Fibroblast of peridontal ligament (primary cell): Measurements from ENCODE around the gene CACNA2D3.
"Not testable (repeated sequence)": the region's sequence is repeated elsewhere in the genome, so short reads cannot be mapped to it uniquely, and the experiment has no call there.

Source experiments
- DNase-seq: peaks from one replicate; pipeline ENCODE4 v3.0.0-alpha.2; 2010; ENCODE audit errors: extremely low read depth

Gene CACNA2D3

DNA sequence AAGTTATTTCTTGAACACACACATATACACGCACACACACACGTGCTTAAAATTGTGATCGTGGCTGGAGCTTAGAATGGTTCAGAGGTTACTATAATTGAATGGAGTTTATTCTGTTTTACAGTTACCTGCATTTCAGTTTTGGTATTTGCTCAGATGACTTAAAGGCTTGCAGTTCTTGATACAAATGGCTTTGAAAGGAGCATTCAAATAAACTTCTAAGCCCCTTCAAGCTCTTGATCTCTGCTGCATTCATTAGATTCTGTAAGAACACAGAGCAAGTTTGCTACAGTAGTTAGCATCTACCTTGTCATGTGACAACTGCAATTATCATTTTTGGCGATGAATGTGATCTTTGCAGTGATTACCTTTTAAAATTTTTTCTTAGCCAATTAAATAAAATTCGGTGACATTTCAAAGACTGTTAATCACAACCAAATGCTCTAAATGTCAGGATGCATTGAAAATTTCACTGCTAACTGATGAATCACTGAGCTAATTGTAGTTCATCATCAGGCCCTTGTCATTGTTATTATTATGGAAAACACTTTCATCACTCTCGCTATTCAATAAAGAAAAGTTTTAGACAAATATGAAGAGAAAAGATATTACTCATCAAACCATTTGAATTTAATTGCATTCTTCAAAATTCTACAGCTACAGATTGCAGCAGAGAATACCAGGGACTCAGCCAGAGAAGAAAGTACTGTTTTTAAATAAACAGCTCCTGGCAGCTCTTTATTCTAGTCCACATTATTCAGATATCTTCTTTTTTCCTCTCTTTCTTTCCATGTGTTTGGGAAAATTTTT lies 509.4 kb downstream of the CACNA2D3 start:
- peak; percentile 4 for DNase-seq

DNA sequence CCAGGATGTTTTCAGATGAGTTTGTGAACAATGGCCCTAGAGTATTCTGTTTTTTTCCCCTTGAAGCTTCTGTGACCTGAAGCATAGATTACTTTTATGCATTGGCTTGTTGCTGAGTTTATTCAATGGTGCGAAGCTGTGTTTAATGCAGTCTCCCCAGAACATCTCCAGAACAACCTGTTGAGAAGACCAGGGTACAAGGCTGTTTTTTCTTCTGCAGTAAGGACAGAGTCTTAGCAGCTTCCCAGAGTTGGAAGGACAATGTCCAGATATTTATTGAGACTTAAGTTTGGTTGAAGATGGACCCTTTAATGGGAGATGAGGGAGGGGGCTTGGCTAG lies 509.9 kb downstream of the CACNA2D3 start:
- no peak for DNase-seq

- DNase-seq: no peak
Measured at GRCh38 chr3:54632834-54633233, 510.5 kb downstream of the CACNA2D3 start.

- DNase-seq: no peak
Measured at GRCh38 chr3:54633444-54634121, 511.2 kb downstream of the CACNA2D3 start.

GRCh38 chr3:54634122-54634469 lies 511.7 kb downstream of the CACNA2D3 start:
- DNase-seq: no peak

- DNase-seq: not testable (repeated sequence)
Measured at GRCh38 chr3:54639790-54640372, 517.5 kb downstream of the CACNA2D3 start.

- no peak for DNase-seq
Measured at GRCh38 chr3:54641226-54642014, 519.1 kb downstream of the CACNA2D3 start.

DNA sequence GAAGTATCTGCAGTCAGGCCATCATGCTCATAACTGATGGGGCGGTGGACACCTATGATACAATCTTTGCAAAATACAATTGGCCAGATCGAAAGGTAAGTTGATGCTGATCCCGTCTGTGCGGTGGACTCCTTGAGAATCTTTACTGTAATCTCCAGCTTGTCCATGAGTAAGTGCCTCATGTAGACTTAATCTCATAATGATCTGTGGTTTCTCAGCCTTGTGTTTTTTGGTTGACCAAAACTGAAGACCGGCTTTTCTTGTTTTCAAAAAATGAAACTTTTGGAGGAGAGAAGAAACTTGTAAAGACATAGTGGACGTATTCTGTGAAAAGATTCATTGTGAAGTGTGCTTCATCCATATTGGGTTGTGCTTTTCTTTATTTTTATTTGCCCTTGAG lies 519.8 kb downstream of the CACNA2D3 start:
- DNase-seq: no peak

GRCh38 chr3:54647721-54648120 lies 525.4 kb downstream of the CACNA2D3 start:
- no peak for DNase-seq

DNA sequence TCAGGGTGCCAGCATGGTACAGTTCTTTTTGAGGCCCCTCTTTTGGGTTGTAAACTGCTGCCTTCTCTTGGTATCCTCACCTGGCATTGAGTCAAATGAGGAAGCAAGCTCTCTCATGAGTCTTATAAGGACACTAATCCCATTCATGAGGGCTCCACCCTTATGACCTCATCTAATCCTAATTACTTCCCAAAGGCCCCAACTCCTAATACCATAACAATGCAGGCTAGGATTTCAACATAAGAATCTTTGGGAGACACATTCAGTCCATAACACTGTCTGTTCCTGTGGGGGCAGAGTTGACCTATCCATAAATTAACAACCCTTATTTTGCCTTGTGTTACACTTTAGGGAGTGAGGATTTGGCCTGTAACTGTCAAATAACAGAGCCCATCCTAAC lies 527.2 kb downstream of the CACNA2D3 start:
- no peak for DNase-seq

- DNase-seq: no peak
Measured at GRCh38 chr3:54653456-54654195, 531.3 kb downstream of the CACNA2D3 start.

DNA sequence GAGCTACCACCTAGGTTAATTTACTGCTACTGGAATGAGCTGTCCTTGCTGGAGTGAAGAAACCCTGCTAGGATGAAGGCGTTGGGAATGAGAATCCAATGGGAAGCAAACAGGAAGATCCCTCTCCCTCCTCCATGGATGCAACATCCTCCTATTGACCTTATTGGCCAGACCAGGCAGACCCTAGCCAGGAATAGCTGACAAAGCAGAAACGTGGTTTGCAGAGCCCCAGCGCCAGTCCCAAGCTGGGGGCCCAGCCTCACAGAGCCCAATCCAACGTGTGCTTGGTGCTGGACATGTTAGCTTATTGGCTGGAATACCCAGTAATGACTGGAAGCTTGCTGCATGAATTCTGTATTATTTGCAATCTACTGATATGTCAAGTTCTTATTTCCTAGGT lies 532.4 kb downstream of the CACNA2D3 start:
- DNase-seq: no peak

DNA sequence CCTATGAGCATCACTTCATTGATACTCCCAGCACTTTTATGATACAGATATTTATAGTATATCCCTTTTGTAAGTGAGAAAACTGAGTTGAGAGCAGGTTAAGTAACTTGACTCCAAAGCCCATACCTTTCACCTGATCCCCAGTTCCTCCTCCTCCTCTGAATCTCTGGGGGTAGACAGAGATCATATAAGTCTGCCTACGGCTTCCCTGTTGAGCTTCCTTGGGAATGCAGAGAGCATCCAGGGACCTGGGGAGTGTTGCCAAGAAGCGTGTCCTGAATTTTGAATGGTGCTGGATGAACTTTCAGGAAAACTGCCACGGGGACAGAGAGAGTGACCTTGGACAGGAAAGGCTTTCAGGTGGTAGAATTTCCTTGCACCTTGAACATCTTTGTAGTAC lies 537.0 kb downstream of the CACNA2D3 start:
- no peak for DNase-seq

DNA sequence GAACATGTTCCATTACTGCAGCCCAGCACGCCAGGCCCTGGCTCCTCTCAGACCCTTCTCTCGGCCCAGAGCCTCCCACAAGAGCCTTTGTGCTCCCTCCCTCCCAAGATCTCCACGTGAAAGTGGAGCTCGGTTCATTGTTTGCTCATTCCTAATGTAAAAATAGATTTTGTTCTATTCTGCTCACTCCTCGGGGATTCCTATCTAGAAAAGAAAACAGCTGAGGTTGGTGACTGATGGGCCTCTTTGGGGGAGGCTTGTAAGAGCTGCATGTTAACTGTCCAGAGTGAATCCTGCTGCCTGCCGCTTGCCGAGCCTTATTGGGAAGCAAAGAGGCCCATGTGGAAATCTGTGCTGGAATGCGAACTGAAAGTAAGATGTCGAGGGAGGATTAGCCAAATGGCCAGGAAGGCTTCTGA lies 538.4 kb downstream of the CACNA2D3 start:
- peak; percentile 4 for DNase-seq

- no peak for DNase-seq
Measured at GRCh38 chr3:54661151-54661550, 538.8 kb downstream of the CACNA2D3 start.

DNA sequence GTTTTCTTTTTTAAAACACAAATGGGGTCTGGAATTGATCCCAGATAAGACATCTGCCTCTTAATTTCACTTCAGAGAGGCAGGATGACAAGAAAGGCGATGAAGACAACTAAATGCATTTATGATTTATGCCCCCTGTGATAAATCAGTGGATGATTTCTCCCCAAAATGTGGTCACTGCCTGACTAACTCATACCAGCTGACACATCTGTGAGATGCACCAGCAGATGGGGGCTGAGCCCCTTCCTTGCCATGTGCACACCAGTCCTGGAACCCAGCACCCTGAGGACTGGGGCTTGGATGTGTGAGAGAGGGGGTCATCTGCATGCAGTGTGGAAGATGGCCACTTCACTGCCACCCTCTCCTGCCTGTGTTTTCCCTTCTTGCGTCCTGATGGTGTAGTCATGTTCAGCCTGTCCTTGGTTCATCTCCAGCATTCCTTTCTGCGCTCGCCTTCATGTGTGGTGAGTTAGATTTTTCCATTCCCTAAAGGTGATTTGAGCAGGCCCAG lies 541.2 kb downstream of the CACNA2D3 start:
- no peak for DNase-seq

DNA sequence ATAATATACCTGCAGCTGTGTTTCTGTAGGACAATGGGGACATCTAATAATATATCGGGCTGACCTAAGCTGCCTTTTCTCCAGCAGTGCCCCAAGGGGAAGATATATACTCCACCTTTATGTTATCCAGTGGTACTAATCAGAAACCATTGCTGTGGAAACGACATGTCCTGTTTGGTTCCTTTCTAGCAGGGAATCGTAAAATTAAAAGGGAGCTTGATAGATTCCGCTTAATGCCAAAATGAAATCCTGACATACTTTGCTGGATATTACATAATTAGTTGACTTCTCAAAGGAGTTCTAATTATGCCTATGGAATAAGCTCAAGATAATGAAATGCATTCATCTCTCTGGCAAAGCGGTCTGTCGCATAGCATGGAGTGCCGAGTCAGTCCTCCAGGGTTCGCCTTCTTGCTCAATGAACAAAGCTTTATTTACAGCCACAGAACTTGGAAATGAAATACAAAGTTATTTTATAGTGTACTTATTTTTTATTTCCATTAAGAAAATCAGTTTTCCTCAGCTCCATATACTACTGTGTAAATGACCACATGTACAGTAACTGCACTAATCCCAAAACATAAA lies 542.8 kb downstream of the CACNA2D3 start:
- DNase-seq: no peak

DNA sequence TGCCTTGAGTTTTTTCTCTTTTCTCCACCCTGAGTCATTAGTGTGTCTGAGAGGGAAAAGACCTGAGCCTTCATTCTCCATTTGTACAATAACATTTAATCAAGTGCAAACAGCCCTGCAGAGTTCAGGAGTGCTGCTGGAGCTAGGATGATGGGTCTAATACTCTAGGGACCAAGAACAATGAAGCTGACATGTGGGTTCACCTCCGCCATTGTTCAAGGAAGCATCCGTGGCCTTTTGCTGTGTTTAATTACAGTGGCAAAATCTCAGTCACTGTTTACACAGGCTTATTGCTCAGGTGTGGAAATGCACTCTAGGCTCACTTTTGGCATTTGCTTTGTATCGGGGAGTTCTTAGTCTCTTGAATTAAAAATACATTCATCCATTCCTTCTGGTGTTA lies 545.9 kb downstream of the CACNA2D3 start:
- DNase-seq: no peak

DNA sequence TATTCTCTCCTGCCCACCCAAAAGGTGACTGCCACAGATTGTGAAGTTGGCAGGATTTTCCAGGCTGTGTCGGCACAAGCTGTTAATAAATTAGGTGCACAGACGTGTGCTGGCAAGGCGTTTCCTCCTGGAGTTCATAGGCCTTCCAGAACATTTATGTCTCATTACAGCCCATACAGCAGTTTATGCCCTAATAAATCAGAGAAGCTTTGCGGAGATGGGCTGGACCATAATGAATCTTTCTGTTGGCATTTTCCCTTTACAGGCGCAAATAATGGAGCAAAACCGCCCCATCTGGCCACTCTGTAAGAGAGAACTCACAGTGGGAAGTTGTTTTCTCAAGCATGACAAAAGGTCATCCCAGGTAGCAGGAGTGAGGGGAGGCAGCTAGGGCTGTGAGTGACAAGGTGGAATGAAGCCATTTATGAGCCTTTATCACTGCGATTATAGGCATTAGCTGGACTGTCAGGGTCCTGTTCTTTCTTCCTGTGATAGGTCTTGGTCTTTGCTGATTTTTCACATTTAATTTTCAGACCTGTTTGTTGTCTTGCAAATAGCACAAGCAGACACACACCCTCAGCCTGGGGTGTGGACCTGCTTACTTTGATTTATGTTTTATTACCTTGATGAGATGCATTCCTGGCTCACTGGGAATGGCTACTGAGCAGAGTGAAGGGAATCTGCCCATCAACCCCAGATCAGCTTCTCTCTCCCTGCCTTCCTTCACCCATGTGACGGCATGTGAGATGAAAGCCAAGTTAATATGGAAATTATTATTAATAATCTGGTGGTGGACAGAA lies 548.0 kb downstream of the CACNA2D3 start:
- no peak for DNase-seq

GRCh38 chr3:54671511-54671910 lies 549.2 kb downstream of the CACNA2D3 start:
- DNase-seq: no peak
